GM23338 (cell line): ENCODE results near the gene KDR. TPM values are rescaled to one million over a fixed set of nuclear protein-coding genes. Genes with fewer than 3 reads are reported as not detected.

Experiments
- ATAC-seq: fragments of 200-7000 bp; cut with Tn5 transposase; 3 replicates; pipeline ENCODE4 v1.9.1; 2020
- DNase-seq: peaks from one replicate; pipeline ENCODE4 v3.0.0-alpha.2; 2015; ENCODE audit warnings: low spot score
- H2AFZ ChIP-seq: fragments of 200-600 bp; sonication (generic); 2 replicates; pipeline ENCODE4 v1.8.0; 2016; ENCODE audit warnings: antibody characterized with exemption, mild to moderate bottlenecking, moderate library complexity
- H3F3A ChIP-seq: fragments of 200-600 bp; sonication (generic); replicated peaks from 2 replicates; pipeline ENCODE4 v1.8.0; 2017; ENCODE audit warnings: antibody characterized with exemption, mixed run types, low read depth
- H3K27ac ChIP-seq: fragments of 200-600 bp; sonication (generic); 2 replicates; pipeline ENCODE4 v1.6.1; 2016; ENCODE audit warnings: low read depth
- H3K27me3 ChIP-seq: fragments of 200-600 bp; sonication (generic); 2 replicates; pipeline ENCODE4 v1.8.0; 2016; ENCODE audit warnings: mild to moderate bottlenecking, mixed run types, moderate library complexity; ENCODE audit not compliant: insufficient read depth
- H3K36me3 ChIP-seq: fragments of 200-600 bp; sonication (generic); 2 replicates; pipeline ENCODE4 v1.8.0; 2016; ENCODE audit warnings: mild to moderate bottlenecking; ENCODE audit not compliant: insufficient read depth
- H3K4me1 ChIP-seq: fragments of 200-600 bp; sonication (generic); 2 replicates; pipeline ENCODE4 v1.8.0; 2016; ENCODE audit warnings: mild to moderate bottlenecking, moderate library complexity; ENCODE audit not compliant: insufficient read depth
- H3K4me2 ChIP-seq: fragments of 200-600 bp; sonication (generic); 2 replicates; pipeline ENCODE4 v1.7.1; 2017; ENCODE audit warnings: mixed run types
- H3K4me3 ChIP-seq: fragments of 200-600 bp; sonication (generic); 2 replicates; pipeline ENCODE4 v1.6.1; 2016; ENCODE audit warnings: mixed run types
- H3K79me2 ChIP-seq: fragments of 200-600 bp; sonication (generic); replicated peaks from 2 replicates; pipeline ENCODE4 v1.8.0; 2017; ENCODE audit warnings: mild to moderate bottlenecking; ENCODE audit not compliant: insufficient read depth
- H3K9me2 ChIP-seq: fragments of 200-600 bp; sonication (generic); 2 replicates; pipeline ENCODE4 v1.8.0; 2017; ENCODE audit not compliant: insufficient read depth
- H4K20me1 ChIP-seq: fragments of 200-600 bp; sonication (generic); replicated peaks from 2 replicates; pipeline ENCODE4 v1.8.0; 2017; ENCODE audit warnings: mild to moderate bottlenecking; ENCODE audit not compliant: insufficient read depth
- H3K27ac Mint-ChIP-seq: 2 replicates; pipeline ENCODE4 v1.8.0; 2020; ENCODE audit warnings: inconsistent platforms, mild to moderate bottlenecking, moderate library complexity, mixed read lengths
- H3K27me3 Mint-ChIP-seq: 3 replicates; pipeline ENCODE4 v1.8.0; 2022; ENCODE audit warnings: low read depth, mild to moderate bottlenecking, moderate library complexity, mixed read lengths, inconsistent platforms; ENCODE audit not compliant: insufficient read depth, poor library complexity
- H3K36me3 Mint-ChIP-seq: 3 replicates; pipeline ENCODE4 v1.8.0; 2021; ENCODE audit warnings: low read depth, mild to moderate bottlenecking, inconsistent platforms, moderate library complexity, mixed read lengths
- H3K4me1 Mint-ChIP-seq: 3 replicates; pipeline ENCODE4 v1.8.0; 2020; ENCODE audit warnings: mild to moderate bottlenecking, inconsistent platforms, mixed read lengths
- H3K4me3 Mint-ChIP-seq: 3 replicates; pipeline ENCODE4 v1.8.0; 2021; ENCODE audit warnings: moderate library complexity, mild to moderate bottlenecking, inconsistent platforms, mixed read lengths
- H3K9me3 Mint-ChIP-seq: 3 replicates; pipeline ENCODE4 v1.8.0; 2020; ENCODE audit warnings: moderate library complexity, mild to moderate bottlenecking, inconsistent platforms, mixed read lengths
- CREB1 ChIP-seq: fragments of 250-450 bp; sonication (Bioruptor Pico); IDR thresholded peaks from 2 replicates; pipeline ENCODE4 v1.5.0; 2020; ENCODE audit warnings: low read depth, mild to moderate bottlenecking, moderate library complexity
- EZH2 ChIP-seq: fragments of 200-600 bp; sonication (generic); IDR thresholded peaks from one replicate; pipeline ENCODE4 v1.8.0; 2017; ENCODE audit warnings: antibody characterized with exemption, mild to moderate bottlenecking, low read depth; ENCODE audit not compliant: unreplicated experiment
- EZH2phosphoT487 ChIP-seq: fragments of 200-600 bp; sonication (generic); IDR thresholded peaks from one replicate; pipeline ENCODE4 v1.8.1; 2018; ENCODE audit warnings: antibody characterized with exemption; ENCODE audit not compliant: unreplicated experiment
- JUNB ChIP-seq: IDR thresholded peaks from one replicate; pipeline ENCODE4 v1.6.1; 2016; ENCODE audit warnings: antibody characterized with exemption; ENCODE audit not compliant: unreplicated experiment
- NANOG ChIP-seq: IDR thresholded peaks from 2 replicates; pipeline ENCODE4 v1.6.1; 2016; ENCODE audit warnings: antibody characterized with exemption, borderline replicate concordance
- POLR2AphosphoS5 ChIP-seq: IDR thresholded peaks from 2 replicates; pipeline ENCODE4 v1.6.1; 2016; ENCODE audit warnings: antibody characterized with exemption, low read depth
- STAT1 ChIP-seq: IDR thresholded peaks from one replicate; pipeline ENCODE4 v1.6.1; 2016; ENCODE audit warnings: antibody characterized with exemption; ENCODE audit not compliant: unreplicated experiment
- ZNF114 ChIP-seq: fragments of 250-450 bp; sonication (Bioruptor Pico); IDR thresholded peaks from 2 replicates; pipeline ENCODE4 v1.5.0; 2020; ENCODE audit warnings: mild to moderate bottlenecking, moderate library complexity
- ZNF331 ChIP-seq: fragments of 250-450 bp; sonication (Bioruptor Pico); IDR thresholded peaks from 2 replicates; pipeline ENCODE4 v1.5.0; 2020; ENCODE audit warnings: low read depth, mild to moderate bottlenecking, moderate library complexity
- polyA plus RNA-seq: library from polyadenylated mRNA; unstranded; fragments of >200 nt; fragmentation: Nextera tagmentation; extraction: Ambion mirVana; gene quantifications from 2 replicates; pipeline ENCODE4 v1.2.1, GENCODE V29; 2016
- total RNA-seq: library from RNA; depleted of rRNA; stranded (reverse); fragments of >200 nt; shearing (Covaris generic); gene quantifications from 2 replicates; pipeline ENCODE4 v1.2.3, GENCODE V29; 2014
- TF ChIP-seq, protein P1 (sequence below): IDR thresholded peaks from one replicate; pipeline ENCODE4 v1.6.1; 2018; ENCODE audit warnings: antibody characterized with exemption; ENCODE audit not compliant: unreplicated experiment
- TF ChIP-seq, protein P2 (sequence below), 2 experiments: fragments of 200-600 bp in 1 of 2; sonication (generic) in 1 of 2; conservative IDR thresholded peaks; 2 replicates each; pipeline versions ENCODE4 v1.5.1 to v1.6.1; 2016 to 2017; ENCODE audit warnings: antibody characterized with exemption in 2 of 2, low read depth in 2 of 2, mild to moderate bottlenecking in 2 of 2, moderate library complexity in 1 of 2
- TF ChIP-seq, protein P3 (sequence below): IDR thresholded peaks from 2 replicates; pipeline ENCODE4 v1.6.1; 2016; ENCODE audit warnings: antibody characterized with exemption
- TF ChIP-seq, protein P4 (sequence below): fragments of 250-450 bp; sonication (Bioruptor Pico); IDR thresholded peaks from 2 replicates; pipeline ENCODE4 v1.5.0; 2020; ENCODE audit warnings: mild to moderate bottlenecking, moderate library complexity

Gene KDR
- total and polyA plus RNA-seq, 2 experiments from 2014 or later, result 27.9 to 109 TPM

GRCh38 chr4:55075823-55076716 lies 49.3 kb downstream of the KDR start:
- Histone ChIP-seq H3K27ac (no peak overlapping the region), H3K36me3 (peaks cover 9% of the 10 kb centered on the region; the same call in 1 of the 2 replicates), H3K27me3 (no peaks in the 10 kb centered on the region), H3K4me1 (peaks cover 11% of the 10 kb centered on the region), H3F3A (peaks cover 7% of the 10 kb centered on the region), H3K4me3 (no peak overlapping the region), H3K79me2 (no peaks in the 10 kb centered on the region), H3K4me2 (no peak overlapping the region), H2AFZ (no peak overlapping the region), H4K20me1 (no peaks in the 10 kb centered on the region; the same call in 1 of the 2 replicates), H3K9me2 (no peaks in the 10 kb centered on the region)
- TF ChIP-seq JUNB, result no peak
- TF ChIP-seq, protein P1, sequence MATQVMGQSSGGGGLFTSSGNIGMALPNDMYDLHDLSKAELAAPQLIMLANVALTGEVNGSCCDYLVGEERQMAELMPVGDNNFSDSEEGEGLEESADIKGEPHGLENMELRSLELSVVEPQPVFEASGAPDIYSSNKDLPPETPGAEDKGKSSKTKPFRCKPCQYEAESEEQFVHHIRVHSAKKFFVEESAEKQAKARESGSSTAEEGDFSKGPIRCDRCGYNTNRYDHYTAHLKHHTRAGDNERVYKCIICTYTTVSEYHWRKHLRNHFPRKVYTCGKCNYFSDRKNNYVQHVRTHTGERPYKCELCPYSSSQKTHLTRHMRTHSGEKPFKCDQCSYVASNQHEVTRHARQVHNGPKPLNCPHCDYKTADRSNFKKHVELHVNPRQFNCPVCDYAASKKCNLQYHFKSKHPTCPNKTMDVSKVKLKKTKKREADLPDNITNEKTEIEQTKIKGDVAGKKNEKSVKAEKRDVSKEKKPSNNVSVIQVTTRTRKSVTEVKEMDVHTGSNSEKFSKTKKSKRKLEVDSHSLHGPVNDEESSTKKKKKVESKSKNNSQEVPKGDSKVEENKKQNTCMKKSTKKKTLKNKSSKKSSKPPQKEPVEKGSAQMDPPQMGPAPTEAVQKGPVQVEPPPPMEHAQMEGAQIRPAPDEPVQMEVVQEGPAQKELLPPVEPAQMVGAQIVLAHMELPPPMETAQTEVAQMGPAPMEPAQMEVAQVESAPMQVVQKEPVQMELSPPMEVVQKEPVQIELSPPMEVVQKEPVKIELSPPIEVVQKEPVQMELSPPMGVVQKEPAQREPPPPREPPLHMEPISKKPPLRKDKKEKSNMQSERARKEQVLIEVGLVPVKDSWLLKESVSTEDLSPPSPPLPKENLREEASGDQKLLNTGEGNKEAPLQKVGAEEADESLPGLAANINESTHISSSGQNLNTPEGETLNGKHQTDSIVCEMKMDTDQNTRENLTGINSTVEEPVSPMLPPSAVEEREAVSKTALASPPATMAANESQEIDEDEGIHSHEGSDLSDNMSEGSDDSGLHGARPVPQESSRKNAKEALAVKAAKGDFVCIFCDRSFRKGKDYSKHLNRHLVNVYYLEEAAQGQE, result no peak
- TF ChIP-seq NANOG, result no peak
- TF ChIP-seq POLR2AphosphoS5, result no peak
- no peak for TF ChIP-seq STAT1
- no peak for TF ChIP-seq ZNF331 (CRISPR knock-in tag)
- TF ChIP-seq, protein P2, sequence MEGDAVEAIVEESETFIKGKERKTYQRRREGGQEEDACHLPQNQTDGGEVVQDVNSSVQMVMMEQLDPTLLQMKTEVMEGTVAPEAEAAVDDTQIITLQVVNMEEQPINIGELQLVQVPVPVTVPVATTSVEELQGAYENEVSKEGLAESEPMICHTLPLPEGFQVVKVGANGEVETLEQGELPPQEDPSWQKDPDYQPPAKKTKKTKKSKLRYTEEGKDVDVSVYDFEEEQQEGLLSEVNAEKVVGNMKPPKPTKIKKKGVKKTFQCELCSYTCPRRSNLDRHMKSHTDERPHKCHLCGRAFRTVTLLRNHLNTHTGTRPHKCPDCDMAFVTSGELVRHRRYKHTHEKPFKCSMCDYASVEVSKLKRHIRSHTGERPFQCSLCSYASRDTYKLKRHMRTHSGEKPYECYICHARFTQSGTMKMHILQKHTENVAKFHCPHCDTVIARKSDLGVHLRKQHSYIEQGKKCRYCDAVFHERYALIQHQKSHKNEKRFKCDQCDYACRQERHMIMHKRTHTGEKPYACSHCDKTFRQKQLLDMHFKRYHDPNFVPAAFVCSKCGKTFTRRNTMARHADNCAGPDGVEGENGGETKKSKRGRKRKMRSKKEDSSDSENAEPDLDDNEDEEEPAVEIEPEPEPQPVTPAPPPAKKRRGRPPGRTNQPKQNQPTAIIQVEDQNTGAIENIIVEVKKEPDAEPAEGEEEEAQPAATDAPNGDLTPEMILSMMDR (conservative IDR thresholded peaks at IDR 0.05; ENCODE audit: low read depth in 2 of 2), result no peak
- TF ChIP-seq ZNF114 (CRISPR knock-in tag), result no peak
- no peak for TF ChIP-seq EZH2
- TF ChIP-seq EZH2phosphoT487, result no peak
- no peak for TF ChIP-seq CREB1
- TF ChIP-seq, protein P3, sequence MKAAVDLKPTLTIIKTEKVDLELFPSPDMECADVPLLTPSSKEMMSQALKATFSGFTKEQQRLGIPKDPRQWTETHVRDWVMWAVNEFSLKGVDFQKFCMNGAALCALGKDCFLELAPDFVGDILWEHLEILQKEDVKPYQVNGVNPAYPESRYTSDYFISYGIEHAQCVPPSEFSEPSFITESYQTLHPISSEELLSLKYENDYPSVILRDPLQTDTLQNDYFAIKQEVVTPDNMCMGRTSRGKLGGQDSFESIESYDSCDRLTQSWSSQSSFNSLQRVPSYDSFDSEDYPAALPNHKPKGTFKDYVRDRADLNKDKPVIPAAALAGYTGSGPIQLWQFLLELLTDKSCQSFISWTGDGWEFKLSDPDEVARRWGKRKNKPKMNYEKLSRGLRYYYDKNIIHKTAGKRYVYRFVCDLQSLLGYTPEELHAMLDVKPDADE, result no peak
- TF ChIP-seq, protein P4, sequence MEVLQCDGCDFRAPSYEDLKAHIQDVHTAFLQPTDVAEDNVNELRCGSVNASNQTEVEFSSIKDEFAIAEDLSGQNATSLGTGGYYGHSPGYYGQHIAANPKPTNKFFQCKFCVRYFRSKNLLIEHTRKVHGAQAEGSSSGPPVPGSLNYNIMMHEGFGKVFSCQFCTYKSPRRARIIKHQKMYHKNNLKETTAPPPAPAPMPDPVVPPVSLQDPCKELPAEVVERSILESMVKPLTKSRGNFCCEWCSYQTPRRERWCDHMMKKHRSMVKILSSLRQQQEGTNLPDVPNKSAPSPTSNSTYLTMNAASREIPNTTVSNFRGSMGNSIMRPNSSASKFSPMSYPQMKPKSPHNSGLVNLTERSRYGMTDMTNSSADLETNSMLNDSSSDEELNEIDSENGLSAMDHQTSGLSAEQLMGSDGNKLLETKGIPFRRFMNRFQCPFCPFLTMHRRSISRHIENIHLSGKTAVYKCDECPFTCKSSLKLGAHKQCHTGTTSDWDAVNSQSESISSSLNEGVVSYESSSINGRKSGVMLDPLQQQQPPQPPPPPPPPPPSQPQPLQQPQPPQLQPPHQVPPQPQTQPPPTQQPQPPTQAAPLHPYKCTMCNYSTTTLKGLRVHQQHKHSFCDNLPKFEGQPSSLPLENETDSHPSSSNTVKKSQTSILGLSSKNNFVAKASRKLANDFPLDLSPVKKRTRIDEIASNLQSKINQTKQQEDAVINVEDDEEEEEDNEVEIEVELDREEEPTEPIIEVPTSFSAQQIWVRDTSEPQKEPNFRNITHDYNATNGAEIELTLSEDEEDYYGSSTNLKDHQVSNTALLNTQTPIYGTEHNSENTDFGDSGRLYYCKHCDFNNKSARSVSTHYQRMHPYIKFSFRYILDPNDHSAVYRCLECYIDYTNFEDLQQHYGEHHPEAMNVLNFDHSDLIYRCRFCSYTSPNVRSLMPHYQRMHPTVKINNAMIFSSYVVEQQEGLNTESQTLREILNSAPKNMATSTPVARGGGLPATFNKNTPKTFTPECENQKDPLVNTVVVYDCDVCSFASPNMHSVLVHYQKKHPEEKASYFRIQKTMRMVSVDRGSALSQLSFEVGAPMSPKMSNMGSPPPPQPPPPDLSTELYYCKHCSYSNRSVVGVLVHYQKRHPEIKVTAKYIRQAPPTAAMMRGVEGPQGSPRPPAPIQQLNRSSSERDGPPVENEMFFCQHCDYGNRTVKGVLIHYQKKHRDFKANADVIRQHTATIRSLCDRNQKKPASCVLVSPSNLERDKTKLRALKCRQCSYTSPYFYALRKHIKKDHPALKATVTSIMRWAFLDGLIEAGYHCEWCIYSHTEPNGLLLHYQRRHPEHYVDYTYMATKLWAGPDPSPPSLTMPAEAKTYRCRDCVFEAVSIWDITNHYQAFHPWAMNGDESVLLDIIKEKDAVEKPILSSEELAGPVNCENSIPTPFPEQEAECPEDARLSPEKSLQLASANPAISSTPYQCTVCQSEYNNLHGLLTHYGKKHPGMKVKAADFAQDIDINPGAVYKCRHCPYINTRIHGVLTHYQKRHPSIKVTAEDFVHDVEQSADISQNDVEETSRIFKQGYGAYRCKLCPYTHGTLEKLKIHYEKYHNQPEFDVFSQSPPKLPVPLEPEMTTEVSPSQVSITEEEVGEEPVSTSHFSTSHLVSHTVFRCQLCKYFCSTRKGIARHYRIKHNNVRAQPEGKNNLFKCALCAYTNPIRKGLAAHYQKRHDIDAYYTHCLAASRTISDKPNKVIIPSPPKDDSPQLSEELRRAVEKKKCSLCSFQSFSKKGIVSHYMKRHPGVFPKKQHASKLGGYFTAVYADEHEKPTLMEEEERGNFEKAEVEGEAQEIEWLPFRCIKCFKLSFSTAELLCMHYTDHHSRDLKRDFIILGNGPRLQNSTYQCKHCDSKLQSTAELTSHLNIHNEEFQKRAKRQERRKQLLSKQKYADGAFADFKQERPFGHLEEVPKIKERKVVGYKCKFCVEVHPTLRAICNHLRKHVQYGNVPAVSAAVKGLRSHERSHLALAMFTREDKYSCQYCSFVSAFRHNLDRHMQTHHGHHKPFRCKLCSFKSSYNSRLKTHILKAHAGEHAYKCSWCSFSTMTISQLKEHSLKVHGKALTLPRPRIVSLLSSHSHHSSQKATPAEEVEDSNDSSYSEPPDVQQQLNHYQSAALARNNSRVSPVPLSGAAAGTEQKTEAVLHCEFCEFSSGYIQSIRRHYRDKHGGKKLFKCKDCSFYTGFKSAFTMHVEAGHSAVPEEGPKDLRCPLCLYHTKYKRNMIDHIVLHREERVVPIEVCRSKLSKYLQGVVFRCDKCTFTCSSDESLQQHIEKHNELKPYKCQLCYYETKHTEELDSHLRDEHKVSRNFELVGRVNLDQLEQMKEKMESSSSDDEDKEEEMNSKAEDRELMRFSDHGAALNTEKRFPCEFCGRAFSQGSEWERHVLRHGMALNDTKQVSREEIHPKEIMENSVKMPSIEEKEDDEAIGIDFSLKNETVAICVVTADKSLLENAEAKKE, result no peak
- H3K9me3 Mint-ChIP-seq, result no peaks in the 10 kb centered on the region
- H3K4me3 Mint-ChIP-seq, result no peak overlapping the region
- DNase-seq (no peak), ATAC-seq (peak; percentile 36; the same call in 1 of the 3 replicates)
- H3K27ac Mint-ChIP-seq, result no peak overlapping the region; the same call in 1 of the 2 replicates
- peaks cover 40% of the 10 kb centered on the region for H3K4me1 Mint-ChIP-seq
- peaks cover 29% of the 10 kb centered on the region for H3K36me3 Mint-ChIP-seq
- peaks cover 7% of the 10 kb centered on the region for H3K27me3 Mint-ChIP-seq
